Frontal cortex (tissue), 4 donors: ENCODE measurements around the gene SYAP1. TPM values are rescaled to one million over a fixed set of nuclear protein-coding genes. Genes with fewer than 3 reads are reported as not detected.
"Not testable (repeated sequence)": the region's sequence is repeated elsewhere in the genome, so short reads cannot be mapped to it uniquely, and the experiment has no call there.

ENCODE experiments used
- DNase-seq, 2 donors: peaks; one replicate each; pipeline ENCODE4 v3.0.0; 2012; ENCODE audit warnings: low spot score in 2 of 2
- FAIRE-seq: peaks from 2 replicates; lab custom pipeline; 2012; peaks lifted over from hg19 to GRCh38; lab: Jason Lieb, UNC
- total RNA-seq: library from RNA; depleted of rRNA; stranded (reverse); fragments of >200 nt; gene quantifications from one replicate; pipeline ENCODE4 v1.2.3, GENCODE V29; 2014
- donor health status: control.
- donor health status: control.
- donor health status: control.

Gene SYAP1
- total RNA-seq, 1 donor from 2014 or later = 30.2 TPM

GRCh38 chrX:16771483-16772398, 52.3 kb downstream of the SYAP1 start:
- FAIRE-seq (no peak), DNase-seq (no peak)

GRCh38 chrX:16772460-16772859, 53.0 kb downstream of the SYAP1 start:
- DNase-seq (no peak), FAIRE-seq (no peak)

GRCh38 chrX:16774746-16775145, 55.3 kb downstream of the SYAP1 start:
- no peak for DNase-seq

GRCh38 chrX:16778545-16778944, 59.1 kb downstream of the SYAP1 start:
- DNase-seq = no peak

More at GRCh38 chrX:16774746-16775145, 55.3 kb downstream of the SYAP1 start:
- FAIRE-seq = no peak

GRCh38 chrX:16778993-16779392, 59.6 kb downstream of the SYAP1 start:
- DNase-seq (no peak), FAIRE-seq (no peak)

More at GRCh38 chrX:16778545-16778944, 59.1 kb downstream of the SYAP1 start:
- no peak for FAIRE-seq

GRCh38 chrX:16779815-16780214, 60.4 kb downstream of the SYAP1 start:
- not testable (repeated sequence) for DNase-seq, FAIRE-seq

- no peak for FAIRE-seq
- no peak for DNase-seq
These were observed 64.0 kb downstream of the SYAP1 start for GRCh38 chrX:16783452-16783851.

GRCh38 chrX:16784440-16784839, 65.0 kb downstream of the SYAP1 start:
- FAIRE-seq, DNase-seq: not testable (repeated sequence)

GRCh38 chrX:16785247-16786138, 66.1 kb downstream of the SYAP1 start:
- no peak for FAIRE-seq
- DNase-seq = no peak

- DNase-seq (peak; percentile 83 to 97), FAIRE-seq (peak; percentile 95)
These were observed 66.9 kb downstream of the SYAP1 start, which contains the start of gene TXLNG for GRCh38 chrX:16786139-16786790. TXLNG (plus strand) TSS chrX:16786466; CDS start chrX:16786488, 22 bp downstream.

- DNase-seq = peak in 1 of 2 donors; percentile 29
These were observed 67.7 kb downstream of the SYAP1 start for GRCh38 chrX:16786791-16787735.

GRCh38 chrX:16788477-16788876, 69.1 kb downstream of the SYAP1 start:
- DNase-seq = no peak
- no peak for FAIRE-seq

More at GRCh38 chrX:16786791-16787735, 67.7 kb downstream of the SYAP1 start:
- no peak for FAIRE-seq

- FAIRE-seq (no peak), DNase-seq (no peak)
These were observed 76.9 kb downstream of the SYAP1 start for GRCh38 chrX:16796298-16796697.

GRCh38 chrX:16797358-16797757, 77.9 kb downstream of the SYAP1 start:
- FAIRE-seq (no peak), DNase-seq (no peak)

GRCh38 chrX:16797841-16798240, 78.4 kb downstream of the SYAP1 start:
- DNase-seq = no peak
- no peak for FAIRE-seq

- DNase-seq (no peak), FAIRE-seq (no peak)
These were observed 85.6 kb downstream of the SYAP1 start for GRCh38 chrX:16804923-16805464.

GRCh38 chrX:16807548-16807947, 88.1 kb downstream of the SYAP1 start:
- DNase-seq (peak in 1 of 2 donors; percentile 24), FAIRE-seq (no peak)

GRCh38 chrX:16807976-16808542, 88.6 kb downstream of the SYAP1 start:
- DNase-seq (peak in 1 of 2 donors; percentile 18), FAIRE-seq (no peak)
